ENCODE measurements around the gene UPP1. TPM values are rescaled to one million over a fixed set of nuclear protein-coding genes. Genes with fewer than 3 reads are reported as not detected.

The UPP1 gene
- total and polyA plus RNA-seq, 2 of the 13 experiments (the other 11 are each of a cell fraction or from before 2014, with no cell fraction given), result 5.7 to 9.8 TPM

DNA sequence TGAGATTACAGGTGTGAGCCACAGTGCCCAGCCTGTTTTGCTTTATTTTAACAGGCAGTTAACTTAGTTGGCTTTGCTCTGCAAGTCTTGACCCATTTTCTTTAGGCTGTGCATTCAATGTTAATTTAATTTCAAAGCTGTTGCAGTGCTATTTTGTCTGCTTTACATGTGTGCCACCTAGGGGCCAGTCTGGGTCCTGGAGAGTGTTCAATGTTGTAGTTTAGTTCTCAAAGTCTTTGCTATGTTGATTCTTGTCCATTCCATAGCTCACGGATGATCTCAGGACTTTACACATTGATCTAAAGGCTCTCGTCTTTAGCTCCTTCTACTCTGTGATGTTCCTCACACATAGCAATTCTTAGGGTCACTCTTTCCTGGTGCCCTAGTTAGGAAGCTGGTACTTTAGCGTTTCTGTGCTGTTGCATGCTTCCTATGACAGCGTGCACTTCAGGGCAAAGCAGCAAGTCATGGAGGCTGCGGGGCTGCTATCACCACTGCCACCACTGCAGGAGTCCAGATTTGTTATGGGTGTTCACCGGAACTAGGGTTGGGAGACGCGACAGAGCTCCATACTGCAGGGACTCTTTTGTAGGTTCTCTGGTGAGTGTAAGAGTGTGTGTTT is 65.8 kb downstream of the UPP1 start (continued):
- TF ChIP-seq IKZF4 (CRISPR knock-in tag; IDR thresholded peaks at IDR 0.05; ENCODE audit: borderline replicate concordance, low read depth, not compliant biosample characterization) (no peak), ZFP41 (CRISPR knock-in tag; IDR thresholded peaks at IDR 0.05; ENCODE audit: borderline replicate concordance) (no peak), DNMT1 (CRISPR knock-in tag; IDR thresholded peaks at IDR 0.05) (no peak), ZNF672 (CRISPR knock-in tag; IDR thresholded peaks at IDR 0.05) (no peak), ZNF343 (CRISPR knock-in tag; IDR thresholded peaks at IDR 0.05) (no peak), MXD4 (CRISPR knock-in tag; IDR thresholded peaks at IDR 0.05) (no peak), ZNF569 (CRISPR knock-in tag; IDR thresholded peaks at IDR 0.05; ENCODE audit: borderline replicate concordance) (no peak), ZSCAN12 (CRISPR knock-in tag; IDR thresholded peaks at IDR 0.05) (0 out of 2 replicates have a peak, but pooled peaks have one; percentile 37), FOSL2 (CRISPR knock-in tag; IDR thresholded peaks at IDR 0.05) (no peak), FOXA3 (CRISPR knock-in tag; IDR thresholded peaks at IDR 0.05) (peak; percentile 27), KLF13 (CRISPR knock-in tag; IDR thresholded peaks at IDR 0.05) (no peak), ATAD3A (CRISPR knock-in tag; IDR thresholded peaks at IDR 0.05) (no peak), NR2F1 (CRISPR knock-in tag; IDR thresholded peaks at IDR 0.05) (no peak)
- TF ChIP-seq, protein P1, sequence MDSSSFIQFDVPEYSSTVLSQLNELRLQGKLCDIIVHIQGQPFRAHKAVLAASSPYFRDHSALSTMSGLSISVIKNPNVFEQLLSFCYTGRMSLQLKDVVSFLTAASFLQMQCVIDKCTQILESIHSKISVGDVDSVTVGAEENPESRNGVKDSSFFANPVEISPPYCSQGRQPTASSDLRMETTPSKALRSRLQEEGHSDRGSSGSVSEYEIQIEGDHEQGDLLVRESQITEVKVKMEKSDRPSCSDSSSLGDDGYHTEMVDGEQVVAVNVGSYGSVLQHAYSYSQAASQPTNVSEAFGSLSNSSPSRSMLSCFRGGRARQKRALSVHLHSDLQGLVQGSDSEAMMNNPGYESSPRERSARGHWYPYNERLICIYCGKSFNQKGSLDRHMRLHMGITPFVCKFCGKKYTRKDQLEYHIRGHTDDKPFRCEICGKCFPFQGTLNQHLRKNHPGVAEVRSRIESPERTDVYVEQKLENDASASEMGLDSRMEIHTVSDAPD (CRISPR knock-in tag; IDR thresholded peaks at IDR 0.05), result no peak
- TF ChIP-seq, protein P2, sequence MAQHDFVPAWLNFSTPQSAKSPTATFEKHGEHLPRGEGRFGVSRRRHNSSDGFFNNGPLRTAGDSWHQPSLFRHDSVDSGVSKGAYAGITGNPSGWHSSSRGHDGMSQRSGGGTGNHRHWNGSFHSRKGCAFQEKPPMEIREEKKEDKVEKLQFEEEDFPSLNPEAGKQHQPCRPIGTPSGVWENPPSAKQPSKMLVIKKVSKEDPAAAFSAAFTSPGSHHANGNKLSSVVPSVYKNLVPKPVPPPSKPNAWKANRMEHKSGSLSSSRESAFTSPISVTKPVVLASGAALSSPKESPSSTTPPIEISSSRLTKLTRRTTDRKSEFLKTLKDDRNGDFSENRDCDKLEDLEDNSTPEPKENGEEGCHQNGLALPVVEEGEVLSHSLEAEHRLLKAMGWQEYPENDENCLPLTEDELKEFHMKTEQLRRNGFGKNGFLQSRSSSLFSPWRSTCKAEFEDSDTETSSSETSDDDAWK (CRISPR knock-in tag; IDR thresholded peaks at IDR 0.05), result no peak
- TF ChIP-seq, protein P3, sequence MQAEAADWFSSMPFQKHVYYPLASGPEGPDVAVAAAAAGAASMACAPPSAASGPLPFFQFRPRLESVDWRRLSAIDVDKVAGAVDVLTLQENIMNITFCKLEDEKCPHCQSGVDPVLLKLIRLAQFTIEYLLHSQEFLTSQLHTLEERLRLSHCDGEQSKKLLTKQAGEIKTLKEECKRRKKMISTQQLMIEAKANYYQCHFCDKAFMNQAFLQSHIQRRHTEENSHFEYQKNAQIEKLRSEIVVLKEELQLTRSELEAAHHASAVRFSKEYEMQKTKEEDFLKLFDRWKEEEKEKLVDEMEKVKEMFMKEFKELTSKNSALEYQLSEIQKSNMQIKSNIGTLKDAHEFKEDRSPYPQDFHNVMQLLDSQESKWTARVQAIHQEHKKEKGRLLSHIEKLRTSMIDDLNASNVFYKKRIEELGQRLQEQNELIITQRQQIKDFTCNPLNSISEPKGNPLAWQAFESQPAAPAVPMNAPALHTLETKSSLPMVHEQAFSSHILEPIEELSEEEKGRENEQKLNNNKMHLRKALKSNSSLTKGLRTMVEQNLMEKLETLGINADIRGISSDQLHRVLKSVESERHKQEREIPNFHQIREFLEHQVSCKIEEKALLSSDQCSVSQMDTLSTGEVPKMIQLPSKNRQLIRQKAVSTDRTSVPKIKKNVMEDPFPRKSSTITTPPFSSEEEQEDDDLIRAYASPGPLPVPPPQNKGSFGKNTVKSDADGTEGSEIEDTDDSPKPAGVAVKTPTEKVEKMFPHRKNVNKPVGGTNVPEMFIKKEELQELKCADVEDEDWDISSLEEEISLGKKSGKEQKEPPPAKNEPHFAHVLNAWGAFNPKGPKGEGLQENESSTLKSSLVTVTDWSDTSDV (CRISPR knock-in tag; IDR thresholded peaks at IDR 0.05), result no peak
- TF ChIP-seq, protein P4, sequence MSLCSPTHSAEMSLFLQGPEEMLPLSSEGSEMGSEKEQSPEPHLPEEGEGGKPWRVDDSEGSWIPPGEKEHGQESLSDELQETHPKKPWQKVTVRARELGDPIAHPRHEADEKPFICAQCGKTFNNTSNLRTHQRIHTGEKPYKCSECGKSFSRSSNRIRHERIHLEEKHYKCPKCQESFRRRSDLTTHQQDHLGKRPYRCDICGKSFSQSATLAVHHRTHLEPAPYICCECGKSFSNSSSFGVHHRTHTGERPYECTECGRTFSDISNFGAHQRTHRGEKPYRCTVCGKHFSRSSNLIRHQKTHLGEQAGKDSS (CRISPR knock-in tag; IDR thresholded peaks at IDR 0.05; ENCODE audit: borderline replicate concordance, low read depth), result no peak
- TF ChIP-seq, protein P5, sequence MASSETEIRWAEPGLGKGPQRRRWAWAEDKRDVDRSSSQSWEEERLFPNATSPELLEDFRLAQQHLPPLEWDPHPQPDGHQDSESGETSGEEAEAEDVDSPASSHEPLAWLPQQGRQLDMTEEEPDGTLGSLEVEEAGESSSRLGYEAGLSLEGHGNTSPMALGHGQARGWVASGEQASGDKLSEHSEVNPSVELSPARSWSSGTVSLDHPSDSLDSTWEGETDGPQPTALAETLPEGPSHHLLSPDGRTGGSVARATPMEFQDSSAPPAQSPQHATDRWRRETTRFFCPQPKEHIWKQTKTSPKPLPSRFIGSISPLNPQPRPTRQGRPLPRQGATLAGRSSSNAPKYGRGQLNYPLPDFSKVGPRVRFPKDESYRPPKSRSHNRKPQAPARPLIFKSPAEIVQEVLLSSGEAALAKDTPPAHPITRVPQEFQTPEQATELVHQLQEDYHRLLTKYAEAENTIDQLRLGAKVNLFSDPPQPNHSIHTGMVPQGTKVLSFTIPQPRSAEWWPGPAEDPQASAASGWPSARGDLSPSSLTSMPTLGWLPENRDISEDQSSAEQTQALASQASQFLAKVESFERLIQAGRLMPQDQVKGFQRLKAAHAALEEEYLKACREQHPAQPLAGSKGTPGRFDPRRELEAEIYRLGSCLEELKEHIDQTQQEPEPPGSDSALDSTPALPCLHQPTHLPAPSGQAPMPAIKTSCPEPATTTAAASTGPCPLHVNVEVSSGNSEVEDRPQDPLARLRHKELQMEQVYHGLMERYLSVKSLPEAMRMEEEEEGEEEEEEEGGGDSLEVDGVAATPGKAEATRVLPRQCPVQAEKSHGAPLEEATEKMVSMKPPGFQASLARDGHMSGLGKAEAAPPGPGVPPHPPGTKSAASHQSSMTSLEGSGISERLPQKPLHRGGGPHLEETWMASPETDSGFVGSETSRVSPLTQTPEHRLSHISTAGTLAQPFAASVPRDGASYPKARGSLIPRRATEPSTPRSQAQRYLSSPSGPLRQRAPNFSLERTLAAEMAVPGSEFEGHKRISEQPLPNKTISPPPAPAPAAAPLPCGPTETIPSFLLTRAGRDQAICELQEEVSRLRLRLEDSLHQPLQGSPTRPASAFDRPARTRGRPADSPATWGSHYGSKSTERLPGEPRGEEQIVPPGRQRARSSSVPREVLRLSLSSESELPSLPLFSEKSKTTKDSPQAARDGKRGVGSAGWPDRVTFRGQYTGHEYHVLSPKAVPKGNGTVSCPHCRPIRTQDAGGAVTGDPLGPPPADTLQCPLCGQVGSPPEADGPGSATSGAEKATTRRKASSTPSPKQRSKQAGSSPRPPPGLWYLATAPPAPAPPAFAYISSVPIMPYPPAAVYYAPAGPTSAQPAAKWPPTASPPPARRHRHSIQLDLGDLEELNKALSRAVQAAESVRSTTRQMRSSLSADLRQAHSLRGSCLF (CRISPR knock-in tag; IDR thresholded peaks at IDR 0.05; ENCODE audit: borderline replicate concordance), result no peak

Data from HepG2 (cell line).